GM12892 (cell line): ENCODE data around the gene TRIML2.

Source experiments
- POLR2A ChIP-seq: IDR thresholded peaks from 2 replicates; pipeline ENCODE4 v1.6.1; 2011; ENCODE audit warnings: low read depth, low read length, control low read depth
- POLR2AphosphoS5 ChIP-seq: IDR thresholded peaks from 2 replicates; pipeline ENCODE4 v1.6.1; 2011; ENCODE audit warnings: low read depth, low read length, control low read depth

DNA sequence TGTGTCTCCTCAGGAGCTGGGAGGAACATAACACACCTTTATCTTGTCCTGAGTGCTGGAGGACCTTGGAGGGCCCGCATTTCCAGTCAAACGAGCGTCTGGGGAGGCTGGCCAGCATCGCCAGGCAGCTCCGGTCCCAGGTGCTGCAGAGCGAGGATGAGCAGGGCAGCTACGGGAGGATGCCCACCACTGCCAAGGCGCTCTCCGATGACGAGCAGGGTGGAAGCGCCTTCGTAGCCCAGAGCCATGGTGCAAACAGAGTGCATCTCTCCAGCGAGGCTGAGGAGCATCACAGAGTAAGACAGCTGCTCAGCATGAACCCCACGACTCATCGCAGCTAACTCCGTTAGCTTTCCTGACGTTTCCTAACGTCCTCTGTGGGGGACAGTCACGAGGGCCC lies 30.3 kb upstream of the TRIML2 start:
- TF ChIP-seq POLR2AphosphoS5 = no peak
- TF ChIP-seq POLR2A = no peak
